ENCODE measurements around the gene PDIA5.

PDIA5 gene

GRCh38 chr3:123120573-123120972, 53.7 kb downstream of the PDIA5 start:
- DNase-seq, result peak; percentile 93 to 98

DNA sequence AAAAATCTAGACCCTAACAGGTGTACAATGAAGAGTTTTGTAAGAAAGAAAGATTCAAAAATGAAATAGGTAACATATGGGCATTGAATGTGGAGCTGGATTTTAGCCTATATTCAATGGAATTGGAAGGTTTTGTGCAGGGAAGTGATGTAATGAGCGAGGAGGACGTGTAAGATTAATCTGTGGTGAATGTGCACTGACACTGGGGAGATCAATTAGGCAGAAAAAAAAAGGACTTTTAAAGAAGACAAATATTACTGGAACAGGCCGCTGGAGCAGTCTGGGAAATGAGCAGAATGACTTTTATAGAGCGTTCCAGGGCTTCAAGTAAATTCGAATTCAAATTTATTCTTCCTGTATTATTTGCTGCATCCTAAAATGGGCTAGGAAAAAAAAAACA, 55.2 kb downstream of the PDIA5 start:
- DNase-seq, result no peak

DNA sequence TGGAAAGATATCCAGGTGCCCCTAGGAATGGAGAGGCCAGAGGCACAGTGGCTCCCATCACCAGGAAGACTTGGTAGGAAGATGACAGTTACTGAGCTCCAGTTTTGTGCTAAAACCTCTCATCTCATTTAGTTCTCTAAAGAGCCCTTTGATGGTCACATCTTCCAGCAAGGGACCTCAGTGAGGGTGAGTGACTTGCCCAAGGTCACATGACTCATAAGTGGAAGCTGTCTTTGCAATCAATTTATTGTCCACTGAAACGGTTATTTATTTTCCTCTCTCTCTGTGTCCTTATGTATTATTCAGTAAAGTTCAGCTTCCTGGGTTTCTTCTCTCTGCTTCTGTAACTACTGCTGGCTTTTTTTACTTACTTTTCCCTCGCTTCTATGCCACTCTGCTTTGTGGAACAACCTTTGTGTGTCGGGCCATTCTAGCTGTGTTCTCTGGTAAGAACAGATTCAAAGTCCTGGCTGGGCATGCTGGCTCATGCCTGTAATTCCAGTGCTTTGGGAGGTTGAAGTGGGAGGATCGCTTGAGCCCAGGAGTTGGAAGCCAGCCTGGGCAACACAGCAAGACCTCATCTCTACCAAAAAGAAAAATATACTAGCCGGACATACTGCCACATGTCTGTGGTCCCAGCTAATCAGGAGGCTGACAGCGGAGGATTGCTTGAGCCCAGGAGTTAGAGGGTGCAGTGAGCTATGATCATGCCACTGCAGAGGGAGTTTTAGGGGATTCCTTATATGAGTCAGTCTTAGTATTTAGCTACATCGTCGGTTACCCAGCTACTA, 55.9 kb downstream of the PDIA5 start:
- peak; percentile 36 to 53 for DNase-seq

DNA sequence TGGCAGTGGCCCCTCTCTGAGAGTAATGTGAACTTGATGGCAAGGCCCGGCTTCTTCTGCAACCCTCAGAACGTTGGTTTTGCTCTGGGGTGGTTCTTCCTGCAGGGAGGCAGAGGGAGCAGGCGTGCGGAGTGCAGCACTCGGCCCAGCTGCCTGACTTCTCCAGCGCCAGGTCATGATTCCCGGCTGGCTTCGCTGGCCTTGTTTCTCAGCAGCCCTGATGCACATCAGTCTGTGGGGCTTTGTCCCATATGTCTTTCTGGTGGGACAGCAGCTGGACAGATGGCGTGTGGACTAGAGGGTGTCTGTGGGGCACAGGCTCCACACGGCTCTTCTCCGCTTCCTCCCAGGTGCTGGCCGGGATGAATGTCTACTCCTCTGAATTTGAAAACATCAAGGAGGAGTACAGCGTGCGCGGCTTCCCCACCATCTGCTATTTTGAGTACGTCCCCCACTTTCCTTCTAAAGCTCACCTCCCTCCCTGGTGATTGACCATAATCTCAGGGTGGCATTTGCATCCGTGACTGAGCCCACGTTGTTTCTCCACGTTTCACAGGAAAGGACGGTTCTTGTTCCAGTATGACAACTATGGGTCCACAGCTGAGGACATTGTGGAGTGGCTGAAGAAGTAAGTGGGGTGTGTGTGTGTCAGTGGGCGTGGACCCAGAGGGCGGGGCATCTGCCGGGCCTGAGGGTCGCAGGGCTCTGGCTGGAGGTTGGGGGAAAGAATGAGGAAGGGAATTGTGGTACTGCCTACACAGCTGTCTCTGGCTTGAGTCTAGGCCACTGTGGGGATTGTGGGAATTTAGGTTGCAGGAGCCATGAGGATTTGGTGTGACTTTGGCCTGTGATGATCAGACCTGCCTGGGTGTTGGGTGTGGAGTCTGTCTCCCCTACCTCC, 57.1 kb downstream of the PDIA5 start:
- DNase-seq, result peak; percentile 99 to 100

DNA sequence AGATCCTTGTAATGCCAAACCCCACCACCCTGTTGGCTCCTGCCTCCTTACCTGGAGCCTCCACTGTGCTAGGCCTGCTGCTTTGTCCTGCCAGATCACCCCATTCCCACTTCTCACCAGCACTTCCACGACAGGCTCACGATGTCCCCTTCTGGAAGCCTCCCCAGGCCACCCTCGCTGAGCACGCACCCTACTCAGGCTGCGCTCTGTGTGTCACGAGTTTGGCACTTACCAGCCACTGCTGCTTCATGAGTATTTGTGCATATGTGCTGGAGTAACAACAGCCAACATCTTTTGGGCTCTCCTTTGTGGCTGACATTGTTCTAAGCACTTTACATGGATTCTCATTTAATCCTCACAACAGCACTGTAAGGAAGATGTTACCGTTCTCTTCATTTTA, 58.1 kb downstream of the PDIA5 start:
- no peak for DNase-seq

- DNase-seq, result peak in 1 of 2 experiments; percentile 31
These were observed 59.2 kb downstream of the PDIA5 start for GRCh38 chr3:123126031-123126430.

DNA sequence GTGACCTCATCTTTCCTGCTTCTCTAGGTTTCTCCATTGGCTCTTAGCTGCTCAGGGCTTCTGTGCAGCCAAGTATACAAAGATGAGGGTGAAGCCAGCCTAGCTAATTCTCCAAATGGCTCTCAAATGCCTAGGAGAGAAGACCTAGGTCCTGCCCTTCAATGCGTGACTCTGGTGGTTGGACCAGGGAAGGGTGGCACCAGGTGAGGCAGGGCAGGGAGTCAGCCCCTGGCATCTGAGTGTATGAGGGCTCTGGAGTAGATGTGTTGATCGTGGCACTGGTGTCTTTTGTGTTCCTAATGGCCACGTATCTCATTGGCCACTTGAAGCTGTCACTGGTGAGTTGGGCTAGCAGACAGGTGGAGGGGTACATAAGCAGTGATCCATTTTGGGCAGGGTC, 59.8 kb downstream of the PDIA5 start:
- no peak for DNase-seq

- no peak for DNase-seq
These were observed 62.3 kb downstream of the PDIA5 start for GRCh38 chr3:123129092-123129491.

- no peak for DNase-seq
These were observed 62.7 kb downstream of the PDIA5 start for GRCh38 chr3:123129532-123129931.

- no peak for DNase-seq
These were observed 63.4 kb downstream of the PDIA5 start for GRCh38 chr3:123130079-123130750.

- DNase-seq, result no peak
These were observed 67.8 kb downstream of the PDIA5 start for GRCh38 chr3:123134671-123135070.

GRCh38 chr3:123137001-123137400, 70.2 kb downstream of the PDIA5 start:
- DNase-seq, result no peak

DNA sequence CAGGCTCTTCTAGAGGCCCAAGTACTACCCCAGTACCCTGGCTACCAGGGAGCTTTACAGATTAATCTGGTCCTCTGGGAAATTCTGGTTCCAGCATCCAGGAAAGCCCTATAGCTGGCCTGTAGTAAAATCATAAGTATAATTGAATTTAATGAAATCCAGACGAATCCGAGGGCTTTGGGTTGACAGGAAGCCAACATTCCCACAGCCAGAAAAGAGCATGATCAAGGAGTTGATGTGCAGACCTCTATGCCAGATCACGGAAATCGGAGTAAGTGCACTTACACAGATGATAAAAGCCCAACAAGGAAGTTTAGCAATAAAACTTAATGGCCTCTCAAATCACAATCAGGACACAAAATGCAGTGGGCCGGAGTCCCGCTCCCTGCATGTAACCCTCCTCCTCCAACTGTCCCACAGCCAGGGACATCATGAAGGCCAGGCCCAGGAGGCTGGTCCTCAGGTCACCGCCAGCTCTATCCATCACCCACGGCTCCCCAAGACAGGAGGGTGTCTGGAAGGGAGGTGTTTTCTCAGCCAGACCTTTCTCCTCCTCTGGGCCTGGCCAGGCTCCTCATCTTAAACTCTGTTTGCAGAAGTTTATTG, 72.1 kb downstream of the PDIA5 start:
- no peak for DNase-seq

- DNase-seq, result no peak
These were observed 72.7 kb downstream of the PDIA5 start for GRCh38 chr3:123139522-123139921.

DNA sequence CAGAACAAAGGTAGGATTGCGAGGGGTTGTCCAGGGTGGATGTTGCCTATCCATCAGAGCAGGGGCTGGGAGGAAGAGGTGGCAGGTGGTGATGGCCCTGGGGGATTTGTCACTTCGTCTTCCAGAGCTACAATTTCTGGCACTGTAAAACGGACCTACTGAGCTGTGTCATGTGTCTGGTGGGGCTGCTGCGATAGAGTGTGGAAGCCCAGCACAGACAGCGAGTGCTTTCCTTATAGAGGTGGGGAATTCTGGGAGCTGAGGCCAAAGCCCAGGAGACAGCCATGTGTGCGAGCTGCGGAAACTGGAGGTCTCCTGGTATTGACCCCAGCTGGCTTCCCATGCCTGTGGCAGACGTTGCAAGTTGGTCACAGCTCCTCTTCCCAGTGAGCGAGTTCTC, 73.7 kb downstream of the PDIA5 start:
- DNase-seq, result peak in 1 of 2 experiments; percentile 63

- DNase-seq, result no peak
These were observed 74.5 kb downstream of the PDIA5 start for GRCh38 chr3:123141276-123141675.

- no peak for DNase-seq
These were observed 77.0 kb downstream of the PDIA5 start for GRCh38 chr3:123143669-123144411.

DNA sequence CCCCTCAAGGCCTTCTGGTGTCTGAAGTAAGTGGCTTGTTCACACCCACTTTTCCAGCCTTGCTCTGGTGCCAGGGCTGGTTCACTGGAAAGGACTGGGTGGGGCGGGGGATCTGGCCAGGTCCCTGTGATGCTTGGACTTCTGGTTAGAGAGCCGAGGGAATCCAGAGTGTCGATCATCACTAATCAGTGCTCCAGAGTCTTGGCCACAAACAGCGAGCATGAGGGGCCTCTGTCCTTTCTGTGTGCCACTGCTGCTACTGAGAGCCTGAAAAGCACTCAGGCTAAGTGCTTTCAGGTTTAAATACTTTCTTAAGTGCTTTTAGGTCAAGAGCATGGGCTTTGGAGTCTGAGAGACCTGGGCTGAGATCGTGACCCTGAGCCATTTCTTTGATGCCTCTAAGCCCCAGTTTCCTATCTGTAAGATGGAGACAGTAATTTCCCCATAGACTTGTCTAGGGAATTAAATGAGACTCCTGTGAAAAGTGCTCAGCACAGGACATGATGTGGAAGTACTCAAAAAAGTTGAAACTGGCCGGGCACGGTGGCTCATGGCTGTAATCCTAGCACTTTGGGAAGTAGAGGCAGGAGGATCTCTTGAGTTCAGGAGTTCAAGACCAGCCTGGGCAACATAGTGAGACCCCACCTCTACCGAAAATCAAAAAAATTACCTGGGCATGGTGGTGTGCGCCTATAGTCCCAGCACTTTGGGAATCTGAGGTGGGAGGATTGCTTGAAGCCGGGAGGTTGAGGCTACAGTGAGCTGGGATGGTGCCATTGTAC, 81.1 kb downstream of the PDIA5 start:
- DNase-seq, result no peak

DNA sequence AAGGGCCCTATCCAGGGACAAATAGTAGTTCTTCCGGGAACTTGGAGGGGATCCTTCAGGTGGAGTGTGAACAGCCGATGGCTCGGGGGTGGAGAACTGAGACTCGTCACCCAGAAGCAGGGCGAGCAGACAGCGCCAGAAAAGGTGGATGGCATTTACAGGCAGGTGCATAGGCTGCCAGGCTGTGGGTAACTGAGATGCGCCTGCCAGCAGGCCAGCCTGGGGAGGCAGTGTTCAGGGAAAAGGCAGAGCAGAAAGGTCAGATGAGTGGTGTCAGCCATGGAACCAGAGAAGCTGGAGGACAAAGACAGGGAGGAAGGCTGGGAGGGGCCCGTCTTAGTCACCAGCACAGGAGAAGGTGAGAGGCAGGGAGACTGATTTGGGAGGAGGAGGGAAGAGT, 81.9 kb downstream of the PDIA5 start:
- no peak for DNase-seq

GRCh38 chr3:123149525-123149924, 82.7 kb downstream of the PDIA5 start:
- DNase-seq, result no peak

- DNase-seq, result peak in 1 of 2 experiments; percentile 46
These were observed 83.8 kb downstream of the PDIA5 start for GRCh38 chr3:123150449-123151215.
